HG03095 (cell line): ENCODE results near the gene TTLL6.

ENCODE experiments used
- ATAC-seq: cut with Tn5 transposase; IDR thresholded peaks from one replicate; pipeline ENCODE4 v1.9.1; 2021; ENCODE audit warnings: moderate library complexity; ENCODE audit not compliant: unreplicated experiment

Gene TTLL6

GRCh38 chr17:48738803-48739526, 78.1 kb downstream of the TTLL6 start:
- ATAC-seq: no peak

GRCh38 chr17:48738424-48738802, 78.6 kb downstream of the TTLL6 start:
- ATAC-seq: no peak

DNA sequence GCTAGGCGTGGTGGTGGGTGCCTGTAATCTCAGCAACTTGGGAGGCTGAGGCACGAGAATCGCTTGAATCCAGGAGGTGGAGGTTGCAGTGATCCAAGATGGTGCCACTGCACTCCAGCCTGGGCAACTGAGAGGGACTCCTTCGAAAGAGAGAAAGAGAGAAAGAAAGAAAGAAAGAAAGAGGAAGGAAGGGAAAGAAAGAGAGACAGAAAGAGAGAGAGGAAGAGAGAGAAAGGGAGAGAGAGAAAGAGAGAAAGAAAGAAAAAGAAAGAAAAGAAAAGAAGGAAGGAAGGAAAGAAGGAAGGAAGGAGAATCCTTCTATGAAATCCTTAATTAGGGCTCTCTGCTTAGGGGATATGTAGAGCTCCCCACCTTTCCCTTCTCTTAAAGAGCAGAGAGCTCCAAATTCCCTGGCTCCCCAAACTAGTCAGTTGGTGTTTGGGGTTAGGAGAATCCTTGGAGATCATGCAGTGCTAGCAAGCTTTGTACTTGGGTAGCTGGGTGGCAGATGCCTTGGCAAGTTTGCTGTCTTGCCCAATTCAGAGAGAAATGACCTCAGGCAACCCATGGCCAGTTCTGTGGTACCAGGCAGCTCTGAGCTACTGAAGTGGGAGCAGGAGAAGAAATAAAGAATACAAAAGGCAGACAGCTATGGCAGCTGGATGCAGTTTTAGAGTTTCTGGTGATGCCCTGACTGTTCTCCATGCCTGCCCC, 79.5 kb downstream of the TTLL6 start:
- ATAC-seq: no peak

- no peak for ATAC-seq
These were observed 82.0 kb downstream of the TTLL6 start for GRCh38 chr17:48735062-48735351.

GRCh38 chr17:48734333-48735061, 82.5 kb downstream of the TTLL6 start:
- ATAC-seq: no peak

DNA sequence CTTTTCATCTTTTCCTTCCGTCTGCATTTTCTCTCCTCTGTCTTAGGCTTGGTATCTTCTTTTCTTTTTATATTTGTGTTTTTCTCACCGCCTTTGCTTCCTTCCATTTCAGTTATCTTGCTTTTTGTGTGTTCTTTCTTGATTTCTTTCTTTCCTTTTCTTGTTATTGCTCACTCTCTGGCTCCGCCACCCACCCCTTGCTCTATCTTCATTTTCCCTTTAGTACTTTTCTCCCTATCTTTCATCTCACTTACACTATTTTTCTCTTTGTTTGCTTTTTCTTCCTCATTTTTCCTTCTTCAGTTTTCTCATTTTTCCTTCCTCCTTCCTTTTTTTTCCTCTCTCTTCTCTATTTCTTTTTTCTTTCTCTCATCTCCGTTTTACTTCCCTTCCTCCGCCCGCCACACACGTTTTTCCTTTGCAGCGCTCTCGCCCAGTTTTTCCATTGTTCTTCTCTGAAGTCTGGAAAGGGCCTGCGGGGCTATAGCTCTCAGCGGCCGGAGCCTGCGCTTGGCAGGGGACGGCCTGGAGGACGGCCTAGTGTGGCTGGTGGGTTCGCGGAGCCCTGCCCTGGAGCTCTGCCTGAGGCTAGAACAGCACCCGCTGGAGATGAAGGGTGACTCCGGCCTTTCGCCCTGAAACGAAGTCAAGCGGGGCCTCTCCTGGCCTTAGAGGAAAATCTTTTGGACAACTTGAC, 83.2 kb downstream of the TTLL6 start:
- no peak for ATAC-seq

GRCh38 chr17:48732688-48733629, 84.1 kb downstream of the TTLL6 start:
- no peak for ATAC-seq

GRCh38 chr17:48731355-48731754, 85.7 kb downstream of the TTLL6 start:
- ATAC-seq: no peak

GRCh38 chr17:48730240-48730550, 86.8 kb downstream of the TTLL6 start:
- ATAC-seq: no peak

- no peak for ATAC-seq
These were observed 87.4 kb downstream of the TTLL6 start for GRCh38 chr17:48729335-48730239.

DNA sequence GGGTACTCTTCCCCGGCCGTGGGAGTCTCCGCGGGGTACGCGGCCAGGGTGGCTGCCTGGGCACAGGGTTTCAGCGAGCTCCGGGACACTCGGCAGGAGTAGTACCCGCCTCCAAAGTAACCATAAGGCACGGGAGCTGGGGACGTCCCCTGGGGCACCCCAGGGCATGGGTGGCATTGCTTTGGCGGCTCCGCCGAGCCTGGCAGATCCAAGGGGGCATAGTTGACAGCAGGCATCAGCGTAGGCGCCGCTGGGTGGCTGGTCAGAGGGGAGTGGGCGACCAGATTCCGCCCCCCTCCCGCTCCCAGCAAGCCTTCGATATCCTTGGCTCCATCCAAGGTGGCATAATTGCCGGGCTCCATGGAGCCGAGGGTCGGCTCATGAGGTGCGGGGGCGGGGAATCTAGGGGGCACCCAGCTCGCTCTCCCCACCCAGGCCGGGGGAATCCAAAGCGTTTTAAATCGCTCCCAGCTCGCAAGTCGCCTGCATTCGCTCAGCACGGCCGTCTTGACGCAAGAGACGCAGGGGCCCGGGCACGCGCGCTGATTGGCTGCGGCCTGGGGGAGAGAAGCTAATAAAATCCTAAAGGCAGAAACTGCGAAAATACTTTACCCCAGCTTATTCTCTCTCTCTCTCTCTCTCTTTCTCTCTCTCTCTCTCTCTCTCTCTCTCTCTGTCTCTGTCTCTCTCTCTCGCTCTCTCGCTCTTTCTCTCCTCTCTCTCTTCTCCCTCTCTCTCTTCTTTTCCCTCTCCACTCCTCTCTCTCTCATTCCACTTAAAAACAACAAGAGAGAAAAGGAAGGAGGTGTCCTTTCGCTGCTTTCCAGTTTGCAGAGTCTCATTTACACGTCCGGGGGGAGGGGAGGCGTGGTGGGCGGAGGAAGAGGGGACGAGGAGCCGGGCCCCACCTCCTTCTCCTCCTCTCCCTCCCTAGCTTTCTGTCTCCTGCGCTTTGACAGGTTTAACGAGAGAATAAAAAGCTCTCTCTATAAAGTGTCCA, 88.5 kb downstream of the TTLL6 start, which contains the start of gene HOXB13:
Gene HOXB13 (minus strand): TSS at position 519 of the 1,000 bp plus-strand sequence. CDS start 157 bp downstream, at position 362.
- no peak for ATAC-seq

- ATAC-seq: no peak
These were observed 89.4 kb downstream of the TTLL6 start for GRCh38 chr17:48727415-48728175.

DNA sequence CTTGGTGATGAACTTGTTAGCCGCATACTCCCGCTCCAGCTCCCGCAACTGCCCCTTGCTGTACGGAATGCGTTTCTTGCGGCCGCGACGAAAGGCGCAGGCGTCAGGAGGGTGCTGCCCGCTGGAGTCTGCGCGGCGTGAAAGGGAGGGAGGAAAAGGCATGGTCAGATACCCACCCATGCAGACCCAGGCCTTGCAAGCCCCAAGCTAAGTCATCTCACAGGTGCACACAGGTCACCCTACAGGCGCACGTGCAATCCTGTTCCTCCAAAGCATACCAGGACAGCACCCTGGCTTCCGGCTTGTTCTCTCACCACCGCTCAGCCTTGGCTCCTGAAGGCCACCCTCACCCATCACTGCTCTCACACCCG, 90.1 kb downstream of the TTLL6 start:
- no peak for ATAC-seq

- no peak for ATAC-seq
These were observed 90.7 kb downstream of the TTLL6 start for GRCh38 chr17:48726114-48726915.

GRCh38 chr17:48725288-48726064, 91.6 kb downstream of the TTLL6 start:
- no peak for ATAC-seq

DNA sequence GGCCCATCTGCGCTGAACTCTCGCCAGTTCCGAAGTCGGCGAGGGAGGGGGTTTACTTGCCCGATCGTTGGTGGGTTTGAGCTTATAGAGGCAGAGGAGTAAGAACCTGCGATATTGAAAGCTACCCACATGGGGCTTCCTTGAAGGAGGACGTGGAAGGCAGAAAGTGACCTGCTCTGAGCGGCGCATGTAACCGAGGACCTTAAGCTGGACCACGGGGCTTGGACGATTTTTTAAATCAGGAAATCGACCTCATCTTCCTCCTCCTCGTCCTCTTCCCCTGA, 92.1 kb downstream of the TTLL6 start:
- ATAC-seq: no peak
